KMS-11 (cell line): ENCODE data around the gene RNF34.

Experiments
- H2AFZ ChIP-seq: fragments of 200-600 bp; sonication (generic); 2 replicates; pipeline ENCODE4 v1.6.1; 2016; ENCODE audit warnings: antibody characterized with exemption, mixed run types, low read depth
- H3K27ac ChIP-seq: fragments of 200-600 bp; sonication (generic); 2 replicates; pipeline ENCODE4 v1.6.1; 2016; ENCODE audit warnings: mild to moderate bottlenecking, mixed run types
- H3K27me3 ChIP-seq: fragments of 200-600 bp; sonication (generic); 2 replicates; pipeline ENCODE4 v1.6.1; 2017; ENCODE audit warnings: mild to moderate bottlenecking, low read depth, mixed run types, moderate library complexity; ENCODE audit not compliant: insufficient read depth
- H3K36me3 ChIP-seq: fragments of 200-600 bp; sonication (generic); 2 replicates; pipeline ENCODE4 v1.6.1; 2017; ENCODE audit warnings: mild to moderate bottlenecking, mixed run types; ENCODE audit not compliant: insufficient read depth
- H3K4me1 ChIP-seq: fragments of 200-600 bp; sonication (generic); 2 replicates; pipeline ENCODE4 v1.6.1; 2016; ENCODE audit warnings: mild to moderate bottlenecking, low read depth, mixed run types; ENCODE audit not compliant: poor library complexity, severe bottlenecking
- H3K4me2 ChIP-seq: fragments of 200-600 bp; sonication (generic); 2 replicates; pipeline ENCODE4 v1.7.0; 2016; ENCODE audit warnings: mild to moderate bottlenecking, mixed run types
- H3K4me3 ChIP-seq: fragments of 200-600 bp; sonication (generic); IDR thresholded peaks from 2 replicates; pipeline ENCODE4 v1.6.1; 2017; ENCODE audit warnings: low read depth, low read length, mixed read lengths; ENCODE audit not compliant: insufficient read depth
- H3K79me2 ChIP-seq: fragments of 200-600 bp; sonication (generic); 2 replicates; pipeline ENCODE4 v1.6.1; 2016; ENCODE audit warnings: low read depth, mixed run types; ENCODE audit not compliant: insufficient read depth
- H3K9ac ChIP-seq: fragments of 200-600 bp; sonication (generic); 2 replicates; pipeline ENCODE4 v1.6.1; 2016; ENCODE audit warnings: mild to moderate bottlenecking, mixed run types
- H4K20me1 ChIP-seq: fragments of 200-600 bp; sonication (generic); 2 replicates; pipeline ENCODE4 v1.6.1; 2016; ENCODE audit warnings: mild to moderate bottlenecking, mixed run types; ENCODE audit not compliant: insufficient read depth
- CTCF ChIP-seq: fragments of 200-600 bp; sonication (generic); conservative IDR thresholded peaks from 2 replicates; pipeline ENCODE4 v1.6.1; 2017; ENCODE audit warnings: low read depth, mild to moderate bottlenecking, antibody characterized with exemption, low read length, moderate library complexity, mixed read lengths

The RNF34 gene

GRCh38 chr12:121436706-121437105 is 36.8 kb downstream of the RNF34 start:
- H3K79me2 ChIP-seq = no peaks in the 10 kb centered on the region
- no peaks in the 10 kb centered on the region for H3K4me1 ChIP-seq
- H3K36me3 ChIP-seq = no peaks in the 10 kb centered on the region
- no peak overlapping the region for H3K27ac ChIP-seq
- H3K27me3 ChIP-seq = no peaks in the 10 kb centered on the region
- H3K9ac ChIP-seq = no peak overlapping the region
- H4K20me1 ChIP-seq = no peaks in the 10 kb centered on the region
- H2AFZ ChIP-seq = no peak overlapping the region
- H3K4me3 ChIP-seq = no peak overlapping the region
- TF ChIP-seq CTCF = no peak
- H3K4me2 ChIP-seq = no peak overlapping the region

DNA sequence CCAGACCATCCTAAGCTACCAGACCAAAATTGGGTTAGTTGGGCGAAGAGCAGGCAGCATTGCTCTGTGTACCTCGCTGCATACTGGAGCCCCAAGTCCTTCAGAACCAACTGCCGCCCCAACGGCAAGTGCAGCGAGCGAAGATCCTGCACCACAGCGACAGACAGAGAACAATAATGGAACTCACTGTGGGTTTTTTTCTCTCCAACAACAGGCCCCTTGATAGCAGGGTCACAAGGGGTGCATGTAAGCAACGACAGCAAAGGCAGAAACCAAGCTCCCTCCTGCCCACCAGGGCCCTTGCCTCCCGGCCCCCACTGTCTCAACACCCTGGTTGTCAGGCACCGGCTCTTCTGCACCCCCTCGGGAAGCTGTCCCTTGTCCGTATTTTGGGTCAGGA is 39.0 kb downstream of the RNF34 start:
- no peak overlapping the region for H3K4me3 ChIP-seq
- TF ChIP-seq CTCF = no peak
- no peaks in the 10 kb centered on the region for H4K20me1 ChIP-seq
- no peak overlapping the region for H3K27ac ChIP-seq
- H2AFZ ChIP-seq = no peak overlapping the region
- no peak overlapping the region for H3K9ac ChIP-seq
- H3K4me1 ChIP-seq = no peaks in the 10 kb centered on the region
- no peaks in the 10 kb centered on the region for H3K27me3 ChIP-seq
- no peak overlapping the region for H3K4me2 ChIP-seq
- H3K79me2 ChIP-seq = no peaks in the 10 kb centered on the region
- no peaks in the 10 kb centered on the region for H3K36me3 ChIP-seq

GRCh38 chr12:121439715-121440114 is 39.8 kb downstream of the RNF34 start:
- Histone ChIP-seq H3K79me2 (no peaks in the 10 kb centered on the region), H3K27ac (no peak overlapping the region), H3K4me2 (no peak overlapping the region), H3K27me3 (no peaks in the 10 kb centered on the region), H3K9ac (no peak overlapping the region), H4K20me1 (no peaks in the 10 kb centered on the region), H2AFZ (no peak overlapping the region), H3K4me1 (no peaks in the 10 kb centered on the region), H3K4me3 (no peak overlapping the region), H3K36me3 (no peaks in the 10 kb centered on the region)
- TF ChIP-seq CTCF = no peak

DNA sequence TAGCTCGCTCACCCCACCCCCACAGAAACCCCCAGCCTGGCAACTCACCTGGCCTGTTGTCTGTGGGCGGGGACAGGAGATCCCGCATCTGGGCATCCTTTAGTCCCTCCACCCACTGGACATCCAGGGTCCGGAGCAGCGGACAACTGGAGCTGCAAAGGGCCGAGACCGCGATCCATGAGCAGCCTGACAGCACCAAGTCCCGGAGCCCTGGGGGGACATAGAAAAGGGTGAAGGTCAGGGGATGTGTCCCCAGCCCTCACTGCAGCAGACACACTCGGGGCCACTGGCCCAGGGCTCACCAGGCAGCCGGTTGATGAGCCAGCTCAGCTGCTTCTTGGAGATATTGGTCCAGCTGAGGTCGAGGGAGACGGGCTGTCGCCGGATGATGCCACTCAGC is 40.9 kb downstream of the RNF34 start:
- Histone ChIP-seq H2AFZ (no peak overlapping the region), H3K27ac (no peak overlapping the region), H3K9ac (no peak overlapping the region), H3K27me3 (no peaks in the 10 kb centered on the region), H3K79me2 (no peaks in the 10 kb centered on the region), H3K4me3 (no peak overlapping the region), H3K4me2 (no peak overlapping the region), H3K4me1 (no peaks in the 10 kb centered on the region), H3K36me3 (no peaks in the 10 kb centered on the region), H4K20me1 (no peaks in the 10 kb centered on the region)
- TF ChIP-seq CTCF = no peak

DNA sequence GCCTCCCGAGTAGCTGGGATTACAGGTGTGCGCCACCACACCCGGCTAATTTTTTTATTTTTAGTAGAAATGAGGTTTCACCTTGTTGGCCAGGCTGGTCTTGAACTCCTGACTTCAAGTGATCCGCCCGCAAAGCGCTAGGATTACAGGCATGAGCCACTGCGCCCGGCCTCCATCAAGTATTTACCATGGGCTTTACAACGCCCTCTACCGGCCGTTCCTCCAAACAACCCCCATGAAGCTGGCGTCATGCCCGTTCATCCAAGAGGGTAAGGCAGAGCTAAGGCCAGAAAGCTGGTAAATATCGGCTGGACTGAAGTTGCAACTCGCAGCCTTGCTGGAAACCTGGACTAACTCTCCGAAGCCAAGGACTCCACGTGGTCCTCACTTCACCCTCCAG is 41.6 kb downstream of the RNF34 start:
- Histone ChIP-seq H3K79me2 (no peaks in the 10 kb centered on the region), H2AFZ (no peak overlapping the region), H3K4me1 (no peaks in the 10 kb centered on the region), H3K27ac (no peak overlapping the region), H4K20me1 (no peaks in the 10 kb centered on the region), H3K9ac (no peak overlapping the region), H3K4me3 (no peak overlapping the region), H3K27me3 (no peaks in the 10 kb centered on the region), H3K36me3 (no peaks in the 10 kb centered on the region), H3K4me2 (no peak overlapping the region)
- TF ChIP-seq CTCF = no peak
